HG03066 (cell line): ENCODE data around the gene KLHL29.
"Not testable (repeated sequence)": the region's sequence is repeated elsewhere in the genome, so short reads cannot be mapped to it uniquely, and the experiment has no call there.

Source experiments
- ATAC-seq: cut with Tn5 transposase; IDR thresholded peaks from one replicate; pipeline ENCODE4 v1.9.1; 2021; ENCODE audit warnings: low read depth; ENCODE audit not compliant: unreplicated experiment

Gene KLHL29

GRCh38 chr2:23384551-23385343, at the start of gene KLHL29:
TSS of gene KLHL29 (plus strand) at chr2:23385179. CDS start at chr2:23562197, 177,018 bp downstream.
- peak; percentile 49 for ATAC-seq

DNA sequence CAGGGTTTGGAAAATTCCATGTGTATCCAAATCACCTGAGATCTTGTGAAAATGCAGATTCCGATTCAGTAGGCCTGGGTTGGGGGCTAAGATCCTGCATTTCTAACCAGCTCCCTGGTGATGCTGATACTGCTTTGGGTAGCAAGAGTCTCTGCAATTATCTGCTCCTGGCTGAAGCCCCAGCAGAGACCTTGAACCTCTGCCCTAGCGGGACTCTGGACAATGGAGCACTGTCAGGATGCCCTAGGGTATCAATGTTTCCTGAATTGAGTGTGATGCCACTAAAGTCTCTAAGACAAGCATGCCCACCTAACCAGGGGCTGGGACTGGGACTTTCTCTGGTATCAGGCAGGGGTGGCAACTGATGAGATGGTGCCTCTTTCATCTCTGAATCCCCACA, 49.4 kb upstream of the KLHL29 start:
- ATAC-seq, result no peak

DNA sequence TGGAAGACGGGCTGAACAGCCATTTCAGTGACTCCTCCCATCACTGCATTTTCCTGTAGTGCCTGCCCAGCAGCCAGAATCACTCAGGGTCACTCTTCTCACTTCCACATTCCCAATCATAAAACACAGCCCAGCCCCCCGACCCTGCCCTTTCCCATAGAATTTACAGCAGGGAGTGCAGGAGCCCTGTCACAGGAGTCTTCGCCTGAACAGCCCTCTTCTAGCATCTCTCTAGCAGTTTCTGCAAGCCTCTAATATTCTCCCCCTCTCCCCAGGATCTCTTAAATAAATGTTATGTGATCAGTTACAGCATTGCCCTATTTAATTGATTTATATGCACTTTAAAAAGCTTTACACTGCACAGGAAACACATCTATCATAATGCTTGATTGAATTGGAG, 42.9 kb upstream of the KLHL29 start:
- no peak for ATAC-seq

- ATAC-seq, result no peak
Observed at GRCh38 chr2:23346029-23346428, 39.0 kb upstream of the KLHL29 start.

DNA sequence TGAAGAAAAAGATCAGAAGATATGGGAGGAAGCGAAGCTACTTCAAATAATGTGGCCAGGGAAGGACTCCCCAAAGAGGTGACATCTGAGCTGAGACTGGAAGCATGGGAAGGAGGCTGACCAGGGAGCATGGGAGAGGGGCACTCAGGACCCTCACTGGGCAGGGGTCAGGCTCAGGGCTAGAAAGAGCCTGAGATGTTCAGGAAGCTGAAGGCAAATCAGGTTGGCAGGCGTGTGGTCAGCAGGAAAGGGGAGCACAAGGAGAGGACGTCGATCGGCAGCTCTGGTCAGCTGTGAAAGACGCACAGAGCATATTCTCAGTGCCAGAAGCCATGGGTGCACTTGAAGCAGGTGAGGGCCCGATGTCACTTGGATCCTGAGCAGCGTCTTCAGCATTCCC, 38.2 kb upstream of the KLHL29 start:
- no peak for ATAC-seq

GRCh38 chr2:23347471-23348092, 37.4 kb upstream of the KLHL29 start:
- no peak for ATAC-seq

DNA sequence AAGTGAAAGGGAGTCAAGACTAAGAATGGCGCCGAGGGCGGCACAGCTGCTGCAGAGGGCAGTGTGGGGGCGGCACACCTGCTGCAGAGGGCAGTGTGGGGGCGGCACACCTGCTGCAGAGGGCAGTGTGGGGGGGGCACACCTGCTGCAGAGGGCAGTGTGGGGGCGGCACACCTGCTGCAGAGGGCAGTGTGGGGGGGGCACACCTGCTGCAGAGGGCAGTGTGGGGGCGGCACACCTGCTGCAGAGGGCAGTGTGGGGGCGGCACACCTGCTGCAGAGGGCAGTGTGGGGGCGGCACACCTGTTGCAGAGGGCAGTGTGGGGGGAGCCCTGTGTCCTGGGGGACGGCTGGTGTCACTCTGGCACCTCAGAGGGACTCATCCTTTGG, 36.9 kb upstream of the KLHL29 start:
- ATAC-seq, result not testable (repeated sequence)

DNA sequence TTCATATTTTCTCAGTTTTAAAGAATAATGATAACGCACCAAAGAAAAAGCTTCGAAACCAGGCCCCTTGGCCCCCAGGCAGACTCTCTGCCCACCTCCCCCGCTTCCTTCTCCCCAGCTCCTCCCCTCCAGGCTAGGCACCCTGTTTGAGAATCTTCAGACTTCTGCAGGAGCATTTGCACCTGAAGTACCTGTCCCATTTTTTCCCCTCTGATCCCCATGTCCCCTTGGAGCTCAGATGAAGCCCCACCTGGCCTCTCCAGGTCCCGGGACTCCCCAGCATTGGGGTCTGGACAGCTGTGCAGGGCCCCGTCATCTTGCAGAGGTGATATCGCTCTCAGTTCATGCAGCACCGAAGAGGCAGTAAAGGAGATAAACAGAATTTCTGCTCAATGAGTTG, 35.5 kb upstream of the KLHL29 start:
- no peak for ATAC-seq

- no peak for ATAC-seq
Observed at GRCh38 chr2:23350041-23350791, 34.8 kb upstream of the KLHL29 start.

DNA sequence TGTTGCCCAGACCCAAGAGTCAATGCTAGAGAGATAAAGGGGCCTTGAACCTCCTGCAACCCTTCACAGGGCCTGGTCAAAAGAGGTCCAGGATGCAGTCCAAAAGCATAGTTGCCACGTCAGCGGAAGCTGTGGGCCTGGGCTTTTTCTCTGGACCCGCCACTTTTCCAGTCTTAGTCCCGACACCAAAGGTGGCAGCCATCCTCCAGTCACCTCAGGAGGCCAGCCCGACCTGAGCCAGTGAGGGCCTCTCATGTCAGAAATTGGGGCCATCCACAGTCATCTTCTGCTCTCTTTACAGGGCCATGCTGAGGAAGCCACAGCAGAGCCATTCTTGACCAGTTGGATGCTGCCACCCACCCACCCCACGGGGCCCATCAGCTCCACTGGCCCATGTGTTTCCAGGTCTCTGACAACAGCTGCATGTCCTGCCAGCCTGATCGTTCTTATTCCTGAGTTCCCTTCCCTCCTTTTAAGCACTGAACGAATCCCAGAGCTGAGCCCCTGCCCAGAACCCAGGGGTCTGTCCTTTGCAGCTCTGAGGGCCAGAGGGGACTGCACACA, 34.1 kb upstream of the KLHL29 start:
- no peak for ATAC-seq

DNA sequence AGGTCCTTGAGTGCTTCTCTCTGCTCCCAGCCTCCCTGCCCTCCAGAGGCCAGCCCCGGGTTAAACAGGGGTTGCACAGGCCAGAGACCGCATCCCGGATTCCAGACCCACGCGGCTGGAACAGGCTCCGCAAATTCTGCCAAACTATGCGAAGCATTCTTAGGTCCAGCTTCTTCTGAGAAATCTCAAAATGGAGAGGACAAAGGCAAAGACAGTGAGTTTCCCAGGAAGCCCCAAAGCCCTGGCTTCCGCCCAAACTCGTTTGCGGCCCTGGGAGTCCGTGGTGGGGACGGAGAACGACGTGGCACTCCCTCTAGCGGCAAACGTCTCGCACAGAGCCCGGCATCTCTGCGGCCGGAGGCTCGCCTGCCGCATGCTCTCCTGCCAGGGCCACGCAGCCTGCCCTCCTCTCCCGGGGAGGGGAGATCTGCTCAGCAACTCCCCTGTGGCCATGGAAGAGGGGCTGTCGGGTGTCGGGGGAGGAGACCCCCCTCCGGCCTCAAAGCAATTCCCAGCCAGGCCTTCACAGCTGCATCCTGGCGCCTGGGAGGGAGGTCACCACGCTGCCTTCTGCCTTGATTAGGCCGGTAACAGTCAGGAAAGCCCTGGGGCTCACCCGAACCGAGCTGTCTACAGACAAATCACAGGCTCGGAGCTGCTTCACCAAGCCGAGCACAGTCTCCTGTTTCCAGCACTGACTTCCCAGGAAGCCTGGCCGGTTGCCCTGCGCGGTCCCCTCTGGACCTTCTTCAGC, 33.4 kb upstream of the KLHL29 start:
- ATAC-seq, result peak; percentile 88

DNA sequence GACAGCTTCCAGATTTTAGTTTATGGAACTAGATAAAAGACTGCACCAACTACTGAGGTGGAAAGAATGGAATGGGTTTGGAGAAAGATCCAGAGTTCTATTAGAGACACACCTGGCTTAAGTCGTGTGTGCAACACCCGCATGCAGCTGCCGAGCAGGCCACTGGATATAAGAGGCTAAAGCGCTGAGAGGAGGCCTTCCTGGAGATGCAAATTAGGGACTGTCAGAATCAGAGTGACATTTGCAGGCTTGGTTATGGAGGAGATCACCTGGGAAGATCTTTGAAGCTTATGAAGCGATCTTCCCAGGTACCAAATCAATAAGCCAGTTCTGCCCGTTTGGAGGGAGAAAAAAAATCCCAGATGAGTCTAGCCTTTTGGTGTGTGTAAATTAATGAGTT, 30.4 kb upstream of the KLHL29 start:
- no peak for ATAC-seq

GRCh38 chr2:23355001-23355400, 30.0 kb upstream of the KLHL29 start:
- ATAC-seq, result no peak

DNA sequence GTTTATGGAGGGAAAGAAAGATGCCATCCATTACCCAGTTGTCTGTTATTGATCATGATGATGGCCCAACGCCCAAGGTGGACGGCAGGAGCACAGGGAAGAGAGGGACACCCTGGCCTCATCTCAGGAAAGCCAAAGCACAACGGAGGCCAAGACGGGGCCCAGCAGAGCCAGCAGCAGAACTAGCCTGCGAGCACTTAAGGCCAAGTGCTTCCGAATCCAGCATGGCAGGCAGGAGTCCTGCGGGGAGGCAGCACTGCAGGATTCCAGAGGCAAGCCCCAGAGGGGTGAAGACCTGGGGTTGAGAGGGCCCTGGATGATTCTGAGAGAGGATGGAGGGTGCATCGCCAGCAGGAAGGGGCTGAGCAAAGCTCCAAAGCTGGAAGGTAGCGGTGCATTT, 28.3 kb upstream of the KLHL29 start:
- ATAC-seq, result no peak

- no peak for ATAC-seq
Observed at GRCh38 chr2:23359631-23360567, 25.1 kb upstream of the KLHL29 start.

- no peak for ATAC-seq
Observed at GRCh38 chr2:23360571-23361125, 24.3 kb upstream of the KLHL29 start.

- ATAC-seq, result no peak
Observed at GRCh38 chr2:23361152-23361551, 23.8 kb upstream of the KLHL29 start.

- no peak for ATAC-seq
Observed at GRCh38 chr2:23363268-23363667, 21.7 kb upstream of the KLHL29 start.

- no peak for ATAC-seq
Observed at GRCh38 chr2:23363831-23364230, 21.1 kb upstream of the KLHL29 start.
